Measurements from ENCODE around the gene STT3B.

DNA sequence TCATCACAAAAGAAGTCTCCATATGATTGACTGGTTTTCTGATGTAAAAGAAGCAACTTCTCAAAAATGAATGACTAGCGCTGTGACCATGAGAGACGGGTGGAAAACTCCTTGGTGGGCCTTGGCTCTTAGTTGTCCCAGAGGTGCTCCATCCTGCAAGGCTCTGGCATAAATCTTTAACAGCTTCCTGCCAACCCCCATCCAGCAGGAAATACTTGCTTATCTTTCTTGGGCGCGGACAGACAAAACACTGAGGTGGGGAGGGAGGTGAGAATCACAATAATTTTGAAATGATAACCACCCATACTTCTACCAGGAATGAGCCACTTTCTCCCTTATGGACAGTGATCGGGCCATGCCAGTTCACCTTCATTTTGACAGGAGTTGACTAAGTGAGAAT is 128.6 kb downstream of the STT3B start:
- TF ChIP-seq, protein P1, sequence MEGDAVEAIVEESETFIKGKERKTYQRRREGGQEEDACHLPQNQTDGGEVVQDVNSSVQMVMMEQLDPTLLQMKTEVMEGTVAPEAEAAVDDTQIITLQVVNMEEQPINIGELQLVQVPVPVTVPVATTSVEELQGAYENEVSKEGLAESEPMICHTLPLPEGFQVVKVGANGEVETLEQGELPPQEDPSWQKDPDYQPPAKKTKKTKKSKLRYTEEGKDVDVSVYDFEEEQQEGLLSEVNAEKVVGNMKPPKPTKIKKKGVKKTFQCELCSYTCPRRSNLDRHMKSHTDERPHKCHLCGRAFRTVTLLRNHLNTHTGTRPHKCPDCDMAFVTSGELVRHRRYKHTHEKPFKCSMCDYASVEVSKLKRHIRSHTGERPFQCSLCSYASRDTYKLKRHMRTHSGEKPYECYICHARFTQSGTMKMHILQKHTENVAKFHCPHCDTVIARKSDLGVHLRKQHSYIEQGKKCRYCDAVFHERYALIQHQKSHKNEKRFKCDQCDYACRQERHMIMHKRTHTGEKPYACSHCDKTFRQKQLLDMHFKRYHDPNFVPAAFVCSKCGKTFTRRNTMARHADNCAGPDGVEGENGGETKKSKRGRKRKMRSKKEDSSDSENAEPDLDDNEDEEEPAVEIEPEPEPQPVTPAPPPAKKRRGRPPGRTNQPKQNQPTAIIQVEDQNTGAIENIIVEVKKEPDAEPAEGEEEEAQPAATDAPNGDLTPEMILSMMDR (IDR thresholded peaks at IDR 0.05) = no peak
- no peak for TF ChIP-seq POLR2AphosphoS5 (IDR thresholded peaks at IDR 0.05; ENCODE audit: low read depth, low read length)

Measured in Panc1 (cell line).